ENCODE data around the gene UTP15. TPM values are rescaled to one million over a fixed set of nuclear protein-coding genes. Genes with fewer than 3 reads are reported as not detected.

The UTP15 gene
- total and polyA plus RNA-seq, 8 donors = 0.87 to 168 (median 9.4) TPM

- no peaks in the 10 kb centered on the region for H3K36me3 ChIP-seq
- intact Hi-C loops (cut with DNase I; ENCODE audit: low total_unique reads) = no loop called here
- H3K9me3 ChIP-seq = peaks cover 0 to 11% (median 3%) of the 10 kb centered on the region in 4 donors
- no peak overlapping the region for H3K27ac ChIP-seq
- H3K27me3 ChIP-seq = no peaks in the 10 kb centered on the region
- DNase-seq = no peak
- no peak overlapping the region for H3K4me3 ChIP-seq
- H3K4me1 ChIP-seq = no peaks in the 10 kb centered on the region
- WGBS, 5 donors = 47 to 79% (median 61%) methylated on average over 3 of the region's 3 CpGs
- TF ChIP-seq POLR2AphosphoS5 (IDR thresholded peaks at IDR 0.05) = no peak
Measured at GRCh38 chr5:73599380-73599779, 33.8 kb downstream of the UTP15 start.

DNA sequence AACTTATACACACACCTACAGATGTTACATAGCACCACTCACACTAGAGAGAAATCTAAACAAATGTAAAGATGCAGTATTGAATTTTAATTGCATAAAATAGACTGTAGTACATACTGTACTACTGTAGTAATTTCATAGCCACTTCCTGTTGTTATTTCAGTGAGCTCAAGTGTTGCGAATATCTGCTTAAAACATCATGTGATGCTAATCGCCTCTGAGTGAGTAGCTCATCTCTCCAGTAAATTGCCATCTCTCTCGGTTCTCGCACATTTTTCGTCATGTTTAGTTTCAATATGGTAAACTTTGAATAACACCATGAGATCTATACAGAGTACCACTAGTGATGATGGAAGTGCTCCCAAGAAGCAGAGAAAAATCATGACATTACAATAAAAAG is 38.5 kb downstream of the UTP15 start:
- TF ChIP-seq EP300 (IDR thresholded peaks at IDR 0.05) (no peak), POLR2A (IDR thresholded peaks at IDR 0.05) (no peak), POLR2AphosphoS5 (IDR thresholded peaks at IDR 0.05) (no peak)
- TF ChIP-seq, protein P1, sequence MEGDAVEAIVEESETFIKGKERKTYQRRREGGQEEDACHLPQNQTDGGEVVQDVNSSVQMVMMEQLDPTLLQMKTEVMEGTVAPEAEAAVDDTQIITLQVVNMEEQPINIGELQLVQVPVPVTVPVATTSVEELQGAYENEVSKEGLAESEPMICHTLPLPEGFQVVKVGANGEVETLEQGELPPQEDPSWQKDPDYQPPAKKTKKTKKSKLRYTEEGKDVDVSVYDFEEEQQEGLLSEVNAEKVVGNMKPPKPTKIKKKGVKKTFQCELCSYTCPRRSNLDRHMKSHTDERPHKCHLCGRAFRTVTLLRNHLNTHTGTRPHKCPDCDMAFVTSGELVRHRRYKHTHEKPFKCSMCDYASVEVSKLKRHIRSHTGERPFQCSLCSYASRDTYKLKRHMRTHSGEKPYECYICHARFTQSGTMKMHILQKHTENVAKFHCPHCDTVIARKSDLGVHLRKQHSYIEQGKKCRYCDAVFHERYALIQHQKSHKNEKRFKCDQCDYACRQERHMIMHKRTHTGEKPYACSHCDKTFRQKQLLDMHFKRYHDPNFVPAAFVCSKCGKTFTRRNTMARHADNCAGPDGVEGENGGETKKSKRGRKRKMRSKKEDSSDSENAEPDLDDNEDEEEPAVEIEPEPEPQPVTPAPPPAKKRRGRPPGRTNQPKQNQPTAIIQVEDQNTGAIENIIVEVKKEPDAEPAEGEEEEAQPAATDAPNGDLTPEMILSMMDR (IDR thresholded peaks at IDR 0.05) = no peak
- Histone ChIP-seq H3K27me3 (no peaks in the 10 kb centered on the region), H3K27ac (peak overlapping the region in 1 of 5 donors; percentile 82), H3K4me3 (no peak overlapping the region), H3K9me3 (peaks cover 0 to 11% (median 3%) of the 10 kb centered on the region in 4 donors), H3K4me1 (peaks cover 7 to 17% (median 12%) of the 10 kb centered on the region in 4 donors), H3K36me3 (no peaks in the 10 kb centered on the region)
- DNase-seq = no peak
- 86 to 94% (median 91%) methylated on average over 5 of the region's 5 CpGs for WGBS, 5 donors
- intact Hi-C loops (cut with DNase I; ENCODE audit: low total_unique reads) = no loop called here

- Histone ChIP-seq H3K4me3 (no peak overlapping the region), H3K9me3 (peaks cover 0 to 11% (median 3%) of the 10 kb centered on the region in 4 donors), H3K27me3 (no peaks in the 10 kb centered on the region), H3K4me1 (peaks cover 7 to 17% (median 12%) of the 10 kb centered on the region in 4 donors), H3K27ac (peak overlapping the region; percentile 48 to 82 (median 75)), H3K36me3 (no peaks in the 10 kb centered on the region)
- TF ChIP-seq, protein P1 (IDR thresholded peaks at IDR 0.05) = no peak
- peak in 2 of 3 donors; percentile 80 to 91 for TF ChIP-seq POLR2AphosphoS5 (IDR thresholded peaks at IDR 0.05)
- peak; percentile 71 to 91 for DNase-seq
- intact Hi-C loops (cut with DNase I; ENCODE audit: low total_unique reads) = no loop called here
- WGBS, 5 donors = 28 to 50% (median 38%) methylated on average over 8 of the region's 8 CpGs
Measured at GRCh38 chr5:73605223-73606087, 39.9 kb downstream of the UTP15 start.

GRCh38 chr5:73606206-73606753 is 40.7 kb downstream of the UTP15 start:
- H3K4me3 ChIP-seq = no peak overlapping the region
- intact Hi-C loops (cut with DNase I; ENCODE audit: low total_unique reads) = no loop called here
- no peaks in the 10 kb centered on the region for H3K36me3 ChIP-seq
- peaks cover 7 to 17% (median 12%) of the 10 kb centered on the region in 4 donors for H3K4me1 ChIP-seq
- H3K9me3 ChIP-seq = peaks cover 0 to 11% (median 3%) of the 10 kb centered on the region in 4 donors
- peak overlapping the region; percentile 48 to 82 (median 68) for H3K27ac ChIP-seq
- TF ChIP-seq EP300 (IDR thresholded peaks at IDR 0.05) (no peak), POLR2AphosphoS5 (IDR thresholded peaks at IDR 0.05) (peak in 2 of 3 donors; percentile 60 to 83), POLR2A (IDR thresholded peaks at IDR 0.05) (no peak)
- WGBS, 5 donors = 25 to 50% (median 34%) methylated on average over 3 of the region's 3 CpGs
- H3K27me3 ChIP-seq = no peaks in the 10 kb centered on the region
- DNase-seq = no peak

DNA sequence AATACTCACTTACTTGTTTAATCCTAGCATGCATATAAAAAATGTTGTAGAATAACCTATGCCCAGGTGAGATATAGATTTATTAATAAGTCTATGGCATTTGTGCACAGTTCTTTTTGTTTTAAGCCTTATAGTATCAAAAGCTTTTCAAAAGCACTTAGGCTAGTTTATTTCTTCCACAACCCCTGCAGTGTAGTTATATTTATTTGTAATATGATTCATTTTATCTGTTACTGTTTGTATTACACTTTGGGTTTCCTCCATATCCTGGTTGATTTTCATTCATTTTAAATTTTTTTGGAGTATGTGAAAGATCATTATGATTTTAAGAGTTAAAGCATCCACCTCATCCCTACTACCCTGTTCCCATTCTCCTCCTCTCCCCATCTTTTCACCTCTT is 41.7 kb downstream of the UTP15 start:
- peaks cover 0 to 2% (median 0%) of the 10 kb centered on the region in 4 donors for H3K9me3 ChIP-seq
- TF ChIP-seq EP300 (IDR thresholded peaks at IDR 0.05) (no peak), POLR2AphosphoS5 (IDR thresholded peaks at IDR 0.05) (no peak), POLR2A (IDR thresholded peaks at IDR 0.05) (no peak)
- TF ChIP-seq, protein P1 (IDR thresholded peaks at IDR 0.05) = no peak
- no peaks in the 10 kb centered on the region for H3K36me3 ChIP-seq
- no peak overlapping the region for H3K4me3 ChIP-seq
- peaks cover 7 to 20% (median 14%) of the 10 kb centered on the region in 4 donors for H3K4me1 ChIP-seq
- peak overlapping the region in 4 of 5 donors; percentile 48 to 82 (median 72) for H3K27ac ChIP-seq
- H3K27me3 ChIP-seq = no peaks in the 10 kb centered on the region
- intact Hi-C loops (cut with DNase I; ENCODE audit: low total_unique reads) = no loop called here
- DNase-seq = no peak

All from stomach (tissue), 9 donors.